ENCODE results near the gene MRPS10. TPM values are rescaled to one million over a fixed set of nuclear protein-coding genes. Genes with fewer than 3 reads are reported as not detected.
A peak's percentile ranks its signal among the peaks of the same experiment; 100 is the strongest.

Gene MRPS10
- total RNA-seq, 1 experiment from 2014 or later: 61.9 TPM

GRCh38 chr6:42249279-42249678 is 31.6 kb upstream of the MRPS10 start:
- DNase-seq: no peak
- no peaks in the 10 kb centered on the region for H3K36me3 ChIP-seq

GRCh38 chr6:42243046-42243445 is 25.4 kb upstream of the MRPS10 start:
- H3K36me3 ChIP-seq: no peaks in the 10 kb centered on the region; the same call in 1 of the 2 replicates
- no peaks in the 10 kb centered on the region for H3K27me3 ChIP-seq
- H3K4me3 ChIP-seq: no peak overlapping the region
- DNase-seq: no peak
- H3K9me3 ChIP-seq: no peaks in the 10 kb centered on the region

More at GRCh38 chr6:42249279-42249678, 31.6 kb upstream of the MRPS10 start:
- Histone ChIP-seq H3K4me3 (no peak overlapping the region), H3K9me3 (no peaks in the 10 kb centered on the region), H3K27me3 (no peaks in the 10 kb centered on the region)

GRCh38 chr6:42241915-42242314 is 24.3 kb upstream of the MRPS10 start:
- DNase-seq: no peak
- Histone ChIP-seq H3K36me3 (no peaks in the 10 kb centered on the region; the same call in 1 of the 2 replicates), H3K4me3 (no peak overlapping the region), H3K27me3 (no peaks in the 10 kb centered on the region), H3K9me3 (no peaks in the 10 kb centered on the region)

- H3K27me3 ChIP-seq: no peaks in the 10 kb centered on the region
- no peaks in the 10 kb centered on the region for H3K9me3 ChIP-seq
- no peaks in the 10 kb centered on the region; the same call in 1 of the 2 replicates for H3K36me3 ChIP-seq
- peak; percentile 57 for DNase-seq
- no peak overlapping the region for H3K4me3 ChIP-seq
Measured at GRCh38 chr6:42239736-42240375, 22.2 kb upstream of the MRPS10 start.

- Histone ChIP-seq H3K4me3 (no peak overlapping the region), H3K9me3 (no peaks in the 10 kb centered on the region), H3K36me3 (no peaks in the 10 kb centered on the region; the same call in 1 of the 2 replicates), H3K27me3 (no peaks in the 10 kb centered on the region)
- DNase-seq: peak; percentile 20
Measured at GRCh38 chr6:42239333-42239732, 21.7 kb upstream of the MRPS10 start.

GRCh38 chr6:42237857-42238256 is 20.2 kb upstream of the MRPS10 start:
- Histone ChIP-seq H3K9me3 (no peaks in the 10 kb centered on the region), H3K4me3 (no peak overlapping the region), H3K36me3 (no peaks in the 10 kb centered on the region; the same call in 1 of the 2 replicates), H3K27me3 (no peaks in the 10 kb centered on the region)
- DNase-seq: no peak

GRCh38 chr6:42236682-42237473 is 19.2 kb upstream of the MRPS10 start:
- H3K36me3 ChIP-seq: no peaks in the 10 kb centered on the region
- no peak for DNase-seq

GRCh38 chr6:42236030-42236429 is 18.4 kb upstream of the MRPS10 start:
- no peak for DNase-seq
- H3K27me3 ChIP-seq: no peaks in the 10 kb centered on the region

More at GRCh38 chr6:42236682-42237473, 19.2 kb upstream of the MRPS10 start:
- no peak overlapping the region for H3K4me3 ChIP-seq
- H3K9me3 ChIP-seq: no peaks in the 10 kb centered on the region
- H3K27me3 ChIP-seq: no peaks in the 10 kb centered on the region

GRCh38 chr6:42232035-42232434 is 14.4 kb upstream of the MRPS10 start:
- Histone ChIP-seq H3K27me3 (no peaks in the 10 kb centered on the region), H3K36me3 (no peaks in the 10 kb centered on the region; the same call in none of the 2 replicates), H3K9me3 (no peaks in the 10 kb centered on the region), H3K4me3 (no peak overlapping the region)
- no peak for DNase-seq

More at GRCh38 chr6:42236030-42236429, 18.4 kb upstream of the MRPS10 start:
- Histone ChIP-seq H3K36me3 (no peaks in the 10 kb centered on the region), H3K9me3 (no peaks in the 10 kb centered on the region), H3K4me3 (no peak overlapping the region)

- Histone ChIP-seq H3K36me3 (no peaks in the 10 kb centered on the region; the same call in none of the 2 replicates), H3K9me3 (no peaks in the 10 kb centered on the region), H3K27me3 (no peaks in the 10 kb centered on the region), H3K4me3 (no peak overlapping the region)
- no peak for DNase-seq
Measured at GRCh38 chr6:42230345-42231321, 13.0 kb upstream of the MRPS10 start.

GRCh38 chr6:42229506-42230119 is 12.0 kb upstream of the MRPS10 start:
- no peaks in the 10 kb centered on the region for H3K9me3 ChIP-seq
- no peaks in the 10 kb centered on the region for H3K27me3 ChIP-seq
- no peaks in the 10 kb centered on the region; the same call in none of the 2 replicates for H3K36me3 ChIP-seq
- DNase-seq: no peak
- no peak overlapping the region for H3K4me3 ChIP-seq

GRCh38 chr6:42228305-42228704 is 10.6 kb upstream of the MRPS10 start:
- no peaks in the 10 kb centered on the region; the same call in none of the 2 replicates for H3K36me3 ChIP-seq
- no peak overlapping the region for H3K4me3 ChIP-seq
- DNase-seq: no peak
- H3K27me3 ChIP-seq: no peaks in the 10 kb centered on the region
- no peaks in the 10 kb centered on the region for H3K9me3 ChIP-seq

GRCh38 chr6:42227173-42227850 is 9.7 kb upstream of the MRPS10 start:
- Histone ChIP-seq H3K27me3 (no peaks in the 10 kb centered on the region), H3K9me3 (no peaks in the 10 kb centered on the region), H3K4me3 (no peak overlapping the region), H3K36me3 (no peaks in the 10 kb centered on the region; the same call in none of the 2 replicates)
- no peak for DNase-seq

GRCh38 chr6:42226645-42227143 is 9.0 kb upstream of the MRPS10 start:
- no peak overlapping the region for H3K4me3 ChIP-seq

GRCh38 chr6:42226161-42226611 is 8.5 kb upstream of the MRPS10 start:
- H3K36me3 ChIP-seq: no peaks in the 10 kb centered on the region; the same call in none of the 2 replicates
- peak; percentile 32 for DNase-seq
- H3K9me3 ChIP-seq: no peaks in the 10 kb centered on the region
- no peaks in the 10 kb centered on the region for H3K27me3 ChIP-seq
- H3K4me3 ChIP-seq: no peak overlapping the region

More at GRCh38 chr6:42226645-42227143, 9.0 kb upstream of the MRPS10 start:
- H3K36me3 ChIP-seq: no peaks in the 10 kb centered on the region; the same call in none of the 2 replicates
- peak; percentile 51 for DNase-seq
- no peaks in the 10 kb centered on the region for H3K27me3 ChIP-seq
- no peaks in the 10 kb centered on the region for H3K9me3 ChIP-seq
